ENCODE measurements around the gene OSCAR. TPM values are rescaled to one million over a fixed set of nuclear protein-coding genes. Genes with fewer than 3 reads are reported as not detected.

Gene OSCAR
- total and polyA plus RNA-seq, 2 of the 13 experiments (the other 11 are each of a cell fraction or from before 2014, with no cell fraction given) = 1.9 TPM; not detected in 1

DNA sequence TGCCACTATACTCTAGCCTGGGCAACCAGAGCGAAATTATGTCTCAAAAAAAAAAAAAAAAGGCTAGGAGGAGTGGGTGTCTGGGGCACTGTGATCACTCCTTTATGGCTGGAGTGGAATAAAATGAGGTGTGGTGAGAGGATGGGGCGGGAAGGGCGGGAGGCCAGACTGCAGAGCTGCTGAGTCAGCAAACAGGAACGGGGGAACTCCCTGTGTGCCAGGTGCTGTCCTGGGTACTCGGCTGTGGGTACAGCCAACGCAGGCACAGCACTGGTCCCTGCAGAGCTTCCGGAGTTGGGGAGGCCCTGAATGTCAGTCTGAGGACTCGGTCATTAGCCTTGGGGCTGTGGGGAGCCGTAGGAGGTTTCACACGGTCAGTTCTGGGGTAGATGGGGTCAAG is 20.7 kb upstream of the OSCAR start:
- FAIRE-seq (no peak), ATAC-seq (no peak), DNase-seq (ENCODE audit: low spot score) (no peak)
- no peaks in the 10 kb centered on the region for H4K20me1 ChIP-seq (ENCODE audit: insufficient read depth, low read length)
- intact Hi-C loops (cut with micrococcal nuclease; ENCODE audit: unreplicated experiment) (no loop called here), in situ Hi-C loops (cut with HindIII; ENCODE audit: extremely low pct_ligation_motif_present, low pct_unique_long_range_greater_than_20kb) (no loop called here)
- H3K36me3 ChIP-seq (replicated peaks in 1 of 2; ENCODE audit: control insufficient read depth in 1 of 2, insufficient read depth in 2 of 2, low read length in 2 of 2) = peaks cover 24 to 66% of the 10 kb centered on the region in 2 experiments; a peak in 4 of 5 replicates
- POLR2A ChIA-PET = no interaction called here
- no peak overlapping the region for H3K4me2 ChIP-seq (ENCODE audit: low read depth, low read length)
- no TSS peak for BruUV-seq (replicated peaks)
- 94% methylated on average over 10 of the region's 10 CpGs for WGBS (ENCODE audit: low lambda C conversion rate)
- CTCF ChIA-PET (ENCODE audit: low intra/inter-chr PET ratio, low total read pairs) = no interaction called here
- no peaks in the 10 kb centered on the region for H3K9me3 ChIP-seq (ENCODE audit: low read length)
- no peaks in the 10 kb centered on the region for H3K27me3 ChIP-seq (ENCODE audit: control insufficient read depth in 1 of 2, insufficient read depth in 2 of 2, low read length in 2 of 2)
- TF ChIP-seq DNMT3B (CRISPR knock-in tag; conservative IDR thresholded peaks at IDR 0.05) (no peak), MAFF (IDR thresholded peaks at IDR 0.05; ENCODE audit: low read depth, low read length) (peak; percentile 86), ZNF589 (CRISPR knock-in tag; conservative IDR thresholded peaks at IDR 0.05) (no peak), PHF21A (CRISPR knock-in tag; IDR thresholded peaks at IDR 0.05) (no peak), HNF4G (IDR thresholded peaks at IDR 0.05; ENCODE audit: borderline replicate concordance, low read depth, low read length) (no peak), HNF4G (CRISPR knock-in tag; IDR thresholded peaks at IDR 0.05; ENCODE audit: borderline replicate concordance, low read depth) (no peak), ZZZ3 (CRISPR knock-in tag; IDR thresholded peaks at IDR 0.05; ENCODE audit: borderline replicate concordance) (no peak), EZH2 (conservative IDR thresholded peaks at IDR 0.05; ENCODE audit: low read depth, low read length) (no peak), ZNF354B (CRISPR knock-in tag; IDR thresholded peaks at IDR 0.05) (no peak), PCBP2 (optimal IDR thresholded peaks at IDR 0.05; ENCODE audit: low read depth, low read length, poor library complexity, severe bottlenecking) (no peak), MBNL3 (CRISPR knock-in tag; conservative IDR thresholded peaks at IDR 0.05) (no peak), SETDB1 (CRISPR knock-in tag; IDR thresholded peaks at IDR 0.05; ENCODE audit: borderline replicate concordance) (no peak), SMAD1 (CRISPR knock-in tag; IDR thresholded peaks at IDR 0.05; ENCODE audit: borderline replicate concordance, low read depth) (no peak), MAFG (CRISPR knock-in tag; IDR thresholded peaks at IDR 0.05) (peak; percentile 72), MAFK (conservative IDR thresholded peaks at IDR 0.05 in 1 of 2, IDR thresholded peaks at IDR 0.05 in 1 of 2; ENCODE audit: low read length in 2 of 2) (peak; percentile 90 to 93), RNF2 (conservative IDR thresholded peaks at IDR 0.05; ENCODE audit: low read depth) (no peak), ZNF235 (CRISPR knock-in tag; IDR thresholded peaks at IDR 0.05; ENCODE audit: borderline replicate concordance) (no peak), ZNF598 (CRISPR knock-in tag; IDR thresholded peaks at IDR 0.05; ENCODE audit: borderline replicate concordance) (no peak), EEA1 (CRISPR knock-in tag; IDR thresholded peaks at IDR 0.05; ENCODE audit: borderline replicate concordance) (no peak)
- no peak overlapping the region for H3K9ac ChIP-seq (ENCODE audit: insufficient read depth, low read depth, low read length)
- H3K79me2 ChIP-seq (ENCODE audit: insufficient read depth, low read length) = peaks cover 9% of the 10 kb centered on the region
- no peak overlapping the region for H3K27ac ChIP-seq (ENCODE audit: extremely low read length, insufficient read depth, low read length)
- no peak overlapping the region for H2AFZ ChIP-seq (ENCODE audit: low read length)
- H3K4me3 ChIP-seq (replicated peaks in 1 of 3; ENCODE audit: insufficient read depth in 1 of 3, low read depth in 2 of 3, low read length in 3 of 3) = no peak overlapping the region
- peaks cover 11% of the 10 kb centered on the region for H3K4me1 ChIP-seq (ENCODE audit: insufficient read depth, low read length)
